ENCODE results near the gene OSBP2.

OSBP2 gene

GRCh38 chr22:30947816-30948454 is 253.3 kb downstream of the OSBP2 start:
- no peak for DNase-seq

GRCh38 chr22:30948930-30949342 is 254.3 kb downstream of the OSBP2 start:
- DNase-seq: no peak

GRCh38 chr22:30949934-30950660 is 255.4 kb downstream of the OSBP2 start:
- no peak for DNase-seq

DNA sequence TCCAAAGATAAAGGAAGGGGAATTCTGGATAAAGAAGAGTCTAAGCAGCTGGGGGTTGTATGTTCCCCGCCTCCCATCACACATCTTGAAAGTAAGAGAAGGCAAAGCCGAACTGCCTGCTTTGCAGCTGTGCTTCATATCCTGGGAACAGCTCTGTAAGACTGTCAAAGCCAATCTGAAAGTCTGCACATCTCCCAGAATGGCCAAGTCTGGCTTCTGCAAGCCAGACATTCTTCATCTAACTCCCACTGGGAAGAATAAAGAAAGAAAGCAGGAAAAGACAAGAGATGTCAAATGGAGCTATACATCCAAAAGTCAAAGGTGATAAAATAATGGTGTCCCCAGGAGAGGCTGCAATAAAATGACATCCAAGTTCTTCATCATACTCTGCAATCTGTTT is 258.5 kb downstream of the OSBP2 start:
- no peak for DNase-seq

GRCh38 chr22:30955153-30955552 is 260.5 kb downstream of the OSBP2 start:
- DNase-seq: no peak
